AG09309 (cell line): ENCODE results near the gene PDXDC1.

ENCODE experiments used
- DNase-seq: peaks from one replicate; pipeline ENCODE4 v3.0.0-alpha.2; 2010; ENCODE audit warnings: low read depth
- H3K4me3 ChIP-seq: 2 replicates; pipeline ENCODE4 v1.5.1; 2011; ENCODE audit warnings: mild to moderate bottlenecking, low read depth, low read length, moderate library complexity; ENCODE audit not compliant: control insufficient read depth
- CTCF ChIP-seq: IDR thresholded peaks from 2 replicates; pipeline ENCODE4 v1.5.1; 2011; ENCODE audit warnings: mild to moderate bottlenecking, low read depth, low read length, inconsistent platforms; ENCODE audit not compliant: insufficient read depth, control insufficient read depth; ENCODE audit errors: missing control alignments

Gene PDXDC1

DNA sequence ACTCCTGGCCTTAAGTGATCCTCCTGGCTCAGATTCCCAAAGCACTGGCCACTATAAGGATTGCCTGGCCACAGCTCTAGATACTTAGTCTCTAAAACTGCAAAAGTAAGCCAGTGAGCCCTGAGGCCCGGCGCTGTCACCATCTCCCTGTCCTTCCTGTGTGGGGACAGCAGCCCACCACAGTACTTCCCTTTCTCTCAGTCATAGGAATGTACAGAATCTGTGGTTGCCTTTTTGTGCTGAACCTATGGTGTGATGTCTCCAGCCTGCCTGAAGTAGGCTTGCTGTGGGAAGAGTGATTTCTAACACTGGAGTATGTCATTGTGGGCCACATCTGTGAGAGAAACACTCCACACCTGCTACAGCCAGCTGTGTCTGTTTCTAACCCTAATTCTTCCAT lies 56.4 kb downstream of the PDXDC1 start:
- no peak for DNase-seq
- no peak for TF ChIP-seq CTCF
- no peak overlapping the region for H3K4me3 ChIP-seq

DNA sequence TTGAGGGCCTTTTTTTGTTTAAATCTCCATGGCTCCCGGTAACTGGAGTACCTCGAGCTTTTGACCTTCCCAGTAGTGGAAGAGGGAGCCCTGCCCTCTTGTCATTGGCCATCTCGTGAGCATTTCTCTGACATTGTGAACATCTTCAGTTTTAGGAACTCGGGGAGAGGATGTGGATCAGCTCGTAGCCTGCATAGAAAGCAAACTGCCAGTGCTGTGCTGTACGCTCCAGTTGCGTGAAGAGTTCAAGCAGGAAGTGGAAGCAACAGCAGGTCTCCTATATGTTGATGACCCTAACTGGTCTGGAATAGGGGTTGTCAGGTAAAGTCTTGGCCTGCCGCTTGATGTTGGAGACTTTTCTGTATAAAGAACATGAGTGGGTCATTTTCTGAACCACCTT lies 56.8 kb downstream of the PDXDC1 start:
- no peak for TF ChIP-seq CTCF
- no peak for DNase-seq
- no peak overlapping the region for H3K4me3 ChIP-seq

GRCh38 chr16:15032547-15033308 lies 57.9 kb downstream of the PDXDC1 start:
- no peak for TF ChIP-seq CTCF
- no peak overlapping the region for H3K4me3 ChIP-seq
- DNase-seq: no peak

DNA sequence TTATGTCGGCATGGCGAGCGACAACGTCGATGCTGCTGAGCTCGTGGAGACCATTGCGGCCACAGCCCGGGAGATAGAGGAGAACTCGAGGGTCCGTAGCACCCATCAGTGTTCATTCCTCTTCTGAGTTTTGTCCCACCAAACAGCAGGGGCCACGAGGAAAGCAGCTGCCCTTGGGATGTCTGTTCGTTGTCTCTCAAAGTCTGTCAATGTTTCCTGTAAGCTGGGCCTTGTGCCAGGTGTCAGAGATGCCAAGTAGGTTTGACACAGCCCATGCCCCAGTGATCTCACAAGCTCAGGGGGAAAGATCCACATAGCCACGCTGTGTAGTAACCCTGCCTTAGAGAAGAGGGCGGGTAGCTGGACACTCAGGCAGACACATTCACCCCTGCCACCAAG lies 58.5 kb downstream of the PDXDC1 start:
- no peak for DNase-seq
- H3K4me3 ChIP-seq: no peak overlapping the region
- no peak for TF ChIP-seq CTCF

DNA sequence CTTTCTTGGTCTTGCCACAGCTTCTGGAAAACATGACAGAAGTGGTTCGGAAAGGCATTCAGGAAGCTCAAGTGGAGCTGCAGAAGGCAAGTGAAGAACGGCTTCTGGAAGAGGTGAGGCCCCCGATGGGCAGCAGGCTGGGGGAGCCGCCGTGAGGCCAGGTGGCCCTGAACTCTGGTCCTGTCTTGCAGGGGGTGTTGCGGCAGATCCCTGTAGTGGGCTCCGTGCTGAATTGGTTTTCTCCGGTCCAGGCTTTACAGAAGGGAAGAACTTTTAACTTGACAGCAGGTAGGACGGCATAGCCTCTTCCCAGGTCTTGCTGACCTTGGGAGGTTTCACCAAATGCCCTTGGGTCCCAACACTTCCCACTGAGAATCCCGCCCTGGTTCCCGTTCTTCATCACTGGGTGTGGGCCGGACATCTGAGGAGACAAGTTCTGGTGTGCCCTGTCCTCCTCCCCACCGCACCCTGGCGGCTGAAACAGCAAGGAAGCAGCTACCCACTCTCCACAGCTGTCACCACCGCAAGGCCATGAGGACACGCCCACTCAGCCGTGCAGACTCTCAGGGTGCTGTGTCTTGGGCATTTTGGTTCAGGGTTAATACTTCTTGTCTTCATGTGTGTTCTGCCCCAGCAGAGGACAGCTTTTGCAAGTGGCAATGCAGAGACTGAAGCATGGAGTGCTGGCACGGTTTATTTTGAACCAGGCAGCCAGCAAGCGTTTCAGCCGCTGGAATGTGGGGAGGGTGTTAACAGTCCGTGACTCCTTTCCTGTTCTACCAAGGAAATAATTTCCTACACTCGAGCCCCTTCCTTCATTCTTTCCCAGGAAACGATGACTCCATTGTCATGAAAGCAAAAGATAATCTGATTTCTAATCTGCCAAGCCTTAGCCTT lies 59.7 kb downstream of the PDXDC1 start:
- H3K4me3 ChIP-seq: no peak overlapping the region
- DNase-seq: no peak
- no peak for TF ChIP-seq CTCF

DNA sequence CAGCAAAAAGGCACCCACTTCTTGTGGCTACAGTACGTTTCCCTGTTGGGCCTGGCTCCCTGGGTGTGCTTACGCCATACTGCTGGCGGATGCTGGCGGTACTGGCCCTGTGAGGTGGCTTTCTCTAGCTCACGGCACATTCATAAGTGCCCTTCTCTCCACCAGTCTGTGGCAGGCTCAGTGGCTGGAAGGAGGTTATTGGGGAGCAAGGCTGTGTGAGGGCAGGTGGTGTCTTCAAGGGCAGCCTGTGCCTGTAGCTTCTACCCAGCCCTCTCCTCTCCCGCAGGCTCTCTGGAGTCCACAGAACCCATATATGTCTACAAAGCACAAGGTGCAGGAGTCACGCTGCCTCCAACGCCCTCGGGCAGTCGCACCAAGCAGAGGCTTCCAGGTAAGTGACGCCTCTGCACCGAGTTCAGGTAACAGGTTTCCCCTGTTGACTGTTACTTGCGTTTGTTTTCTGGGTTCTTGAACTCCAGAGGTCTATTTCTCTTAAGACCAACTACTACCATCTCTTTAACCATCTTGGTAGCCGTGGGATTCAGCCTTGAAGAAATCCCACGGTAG lies 60.4 kb downstream of the PDXDC1 start:
- no peak for DNase-seq
- no peak for TF ChIP-seq CTCF
- no peak overlapping the region for H3K4me3 ChIP-seq
